Lung (tissue), 12 donors: ENCODE measurements around the gene GABRA5. TPM values are rescaled to one million over a fixed set of nuclear protein-coding genes. Genes with fewer than 3 reads are reported as not detected.
A peak's percentile ranks its signal among the peaks of the same experiment; 100 is the strongest.
"Not testable (repeated sequence)": the region's sequence is repeated elsewhere in the genome, so short reads cannot be mapped to it uniquely, and the experiment has no call there.

ENCODE experiments used
- ATAC-seq: fragments of 200-7000 bp; cut with Tn5 transposase; one replicate; pipeline ENCODE4 v1.9.1; 2020; ENCODE audit warnings: moderate number of reproducible peaks; ENCODE audit not compliant: insufficient read depth, low FRiP score
- DNase-seq, 3 donors: peaks; one replicate each; pipeline ENCODE4 v3.0.0-alpha.2; 2013 to 2017
- H3K27ac ChIP-seq, 2 donors: one replicate each; pipeline ENCODE4 v1.5.1; 2013; ENCODE audit warnings: mild to moderate bottlenecking in 2 of 2, moderate library complexity in 2 of 2, control low read depth in 1 of 2, inconsistent platforms in 1 of 2, low read depth in 1 of 2, low read length in 1 of 2
- H3K27me3 ChIP-seq, 3 donors: one replicate each; pipeline ENCODE4 v1.5.1; 2013; ENCODE audit warnings: low read length in 2 of 3; ENCODE audit not compliant: control insufficient read depth in 3 of 3, insufficient read depth in 3 of 3
- H3K36me3 ChIP-seq, 4 donors: one replicate each; pipeline ENCODE4 v1.5.1; 2013; ENCODE audit warnings: low read length in 4 of 4, mild to moderate bottlenecking in 1 of 4, moderate library complexity in 1 of 4; ENCODE audit not compliant: control insufficient read depth in 4 of 4, insufficient read depth in 4 of 4
- H3K4me1 ChIP-seq, 5 donors: one replicate each; pipeline ENCODE4 v1.5.1; 2013; ENCODE audit warnings: low read length in 5 of 5, mild to moderate bottlenecking in 2 of 5, moderate library complexity in 1 of 5; ENCODE audit not compliant: control insufficient read depth in 5 of 5, insufficient read depth in 5 of 5
- H3K4me3 ChIP-seq: one replicate; pipeline ENCODE4 v1.5.1; 2013; ENCODE audit warnings: mild to moderate bottlenecking, control low read depth, moderate library complexity
- H3K9ac ChIP-seq, 2 donors: one replicate each; pipeline ENCODE4 v1.5.1; 2013; ENCODE audit warnings: low read length in 2 of 2, control low read depth in 1 of 2; ENCODE audit not compliant: insufficient read depth in 1 of 2
- H3K9me3 ChIP-seq, 4 donors: one replicate each; pipeline ENCODE4 v1.5.1; 2013; ENCODE audit warnings: low read length in 3 of 4, mild to moderate bottlenecking in 1 of 4, moderate library complexity in 1 of 4; ENCODE audit not compliant: control insufficient read depth in 4 of 4, insufficient read depth in 3 of 4
- WGBS, 2 donors: extraction: QIAGEN DNeasy Blood & Tissue Kit; methylation state at CpG; one replicate each; pipeline ENCODE4 v1.1.7; 2013; 5-methylcytosine and 5-hydroxymethylcytosine counted together
- polyA plus RNA-seq, 2 donors: library from polyadenylated mRNA; stranded (reverse); fragments of 200-250 nt; gene quantifications; one replicate each; pipeline ENCODE4 v1.2.1, GENCODE V29; 2013
- total RNA-seq, 2 donors: library from RNA; depleted of rRNA in 1 of 2; stranded (reverse); fragments of >200 nt in 1 of 2; gene quantifications; one replicate each; pipeline ENCODE4 v1.2.1, GENCODE V29; 2014 to 2021
- TF ChIP-seq, protein P1 (sequence below): IDR thresholded peaks from 2 replicates; pipeline ENCODE4 v1.5.1; 2012; ENCODE audit warnings: mild to moderate bottlenecking; ENCODE audit errors: control extremely low read depth, extremely low read depth
- donor health status: control.
- donor health status: control.
- donor health status: Bipolar disorder and iron deficiency.
- donor health status: healthy.
- donor health status: DM: yes; HTN: yes; CAD: no.

GABRA5 gene
- total and polyA plus RNA-seq, 4 donors: not detected

DNA sequence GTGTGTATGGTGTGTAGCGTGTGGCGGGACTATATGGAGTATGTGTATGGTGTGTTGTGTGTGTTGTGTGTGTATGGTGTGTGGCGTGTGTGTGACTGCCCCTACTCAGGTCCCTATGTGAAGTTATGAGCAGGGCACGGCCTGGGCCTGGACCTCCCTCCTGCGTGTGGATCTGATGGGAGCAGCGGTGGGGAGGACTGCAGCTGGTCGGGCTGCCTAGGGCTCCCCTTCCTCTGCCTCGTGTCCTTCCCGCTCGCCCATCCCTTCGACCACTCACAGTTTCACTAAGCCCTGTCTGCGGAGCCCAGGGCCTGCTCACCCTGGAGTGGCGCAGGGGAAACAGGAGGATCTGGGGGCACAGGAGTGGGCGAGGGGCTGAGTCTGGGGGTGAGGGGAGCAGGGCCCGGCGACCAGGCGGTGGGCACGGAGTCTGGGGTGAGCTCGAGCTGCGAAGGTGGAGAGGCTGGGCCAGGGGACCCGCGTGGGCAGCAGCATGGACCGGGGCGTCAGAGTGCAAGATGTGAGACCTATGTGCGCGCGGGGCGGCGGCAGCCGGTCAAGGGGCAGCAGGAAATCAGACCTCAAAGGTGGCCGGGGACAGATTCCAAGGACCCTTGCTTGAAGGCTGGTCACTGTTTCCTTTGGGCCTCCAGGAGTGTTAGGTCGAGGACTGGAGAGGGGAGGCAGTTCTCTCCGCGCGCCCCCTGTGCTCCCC, 26.6 kb downstream of the GABRA5 start:
- DNase-seq: no peak
- Histone ChIP-seq H3K27ac (no peak overlapping the region), H3K4me1 (peaks cover 0 to 14% (median 0%) of the 10 kb centered on the region in 5 donors), H3K9ac (peak overlapping the region in 1 of 2 donors; percentile 7), H3K36me3 (no peaks in the 10 kb centered on the region), H3K4me3 (no peak overlapping the region), H3K9me3 (peaks cover 0 to 6% (median 0%) of the 10 kb centered on the region in 4 donors), H3K27me3 (peaks cover 0 to 2% (median 0%) of the 10 kb centered on the region in 3 donors)
- TF ChIP-seq, protein P1, sequence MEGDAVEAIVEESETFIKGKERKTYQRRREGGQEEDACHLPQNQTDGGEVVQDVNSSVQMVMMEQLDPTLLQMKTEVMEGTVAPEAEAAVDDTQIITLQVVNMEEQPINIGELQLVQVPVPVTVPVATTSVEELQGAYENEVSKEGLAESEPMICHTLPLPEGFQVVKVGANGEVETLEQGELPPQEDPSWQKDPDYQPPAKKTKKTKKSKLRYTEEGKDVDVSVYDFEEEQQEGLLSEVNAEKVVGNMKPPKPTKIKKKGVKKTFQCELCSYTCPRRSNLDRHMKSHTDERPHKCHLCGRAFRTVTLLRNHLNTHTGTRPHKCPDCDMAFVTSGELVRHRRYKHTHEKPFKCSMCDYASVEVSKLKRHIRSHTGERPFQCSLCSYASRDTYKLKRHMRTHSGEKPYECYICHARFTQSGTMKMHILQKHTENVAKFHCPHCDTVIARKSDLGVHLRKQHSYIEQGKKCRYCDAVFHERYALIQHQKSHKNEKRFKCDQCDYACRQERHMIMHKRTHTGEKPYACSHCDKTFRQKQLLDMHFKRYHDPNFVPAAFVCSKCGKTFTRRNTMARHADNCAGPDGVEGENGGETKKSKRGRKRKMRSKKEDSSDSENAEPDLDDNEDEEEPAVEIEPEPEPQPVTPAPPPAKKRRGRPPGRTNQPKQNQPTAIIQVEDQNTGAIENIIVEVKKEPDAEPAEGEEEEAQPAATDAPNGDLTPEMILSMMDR: no peak
- no peak for ATAC-seq
- WGBS, 2 donors: 75 to 86% methylated on average over 35 of the region's 35 CpGs

GRCh38 chr15:26894181-26894580, 27.3 kb downstream of the GABRA5 start:
- Histone ChIP-seq H3K4me1 (peaks cover 0 to 14% (median 0%) of the 10 kb centered on the region in 5 donors), H3K4me3 (no peak overlapping the region), H3K9me3 (peaks cover 0 to 6% (median 0%) of the 10 kb centered on the region in 4 donors), H3K36me3 (no peaks in the 10 kb centered on the region), H3K27me3 (peaks cover 0 to 2% (median 0%) of the 10 kb centered on the region in 3 donors), H3K27ac (no peak overlapping the region), H3K9ac (no peak overlapping the region)
- ATAC-seq (no peak), DNase-seq (no peak)
- WGBS, 2 donors: 45 to 75% methylated on average over 25 to 26 of the region's 26 CpGs
- TF ChIP-seq, protein P1: no peak

- H3K27ac ChIP-seq, H3K27me3 ChIP-seq, DNase-seq, H3K4me3 ChIP-seq, H3K36me3 ChIP-seq, ATAC-seq, H3K9ac ChIP-seq, H3K9me3 ChIP-seq: not testable (repeated sequence)
- 96 to 97% methylated on average over 19 of the region's 19 CpGs for WGBS, 2 donors
- H3K4me1 ChIP-seq: peaks cover 0 to 14% (median 0%) of the 10 kb centered on the region in 5 donors
These were observed 28.5 kb downstream of the GABRA5 start for GRCh38 chr15:26895346-26895745.

GRCh38 chr15:26899658-26900057, 32.8 kb downstream of the GABRA5 start:
- H3K27me3 ChIP-seq: no peaks in the 10 kb centered on the region
- no peak overlapping the region for H3K27ac ChIP-seq
- TF ChIP-seq, protein P1: no peak
- ATAC-seq (no peak), DNase-seq (no peak)
- peaks cover 0 to 2% (median 1%) of the 10 kb centered on the region in 4 donors for H3K9me3 ChIP-seq
- H3K9ac ChIP-seq: no peak overlapping the region
- H3K4me3 ChIP-seq: no peak overlapping the region
- WGBS, 2 donors: 88 to 91% methylated on average over 3 of the region's 3 CpGs
- no peaks in the 10 kb centered on the region for H3K4me1 ChIP-seq
- H3K36me3 ChIP-seq: no peaks in the 10 kb centered on the region
